Natural killer cell treated with Interleukin-12 subunit alpha and Interleukin-12 subunit beta and Interleukin-15 and Interleukin-18, amount 100 ng/mL, for 72 hours (primary cell): ENCODE measurements around the gene SEC16A. TPM values are rescaled to one million over a fixed set of nuclear protein-coding genes. Genes with fewer than 3 reads are reported as not detected.
A peak's percentile ranks its signal among the peaks of the same experiment; 100 is the strongest.

Experiments used
- ATAC-seq, 2 donors: fragments of 150-1000 bp; cut with Tn5 transposase in 1 of 2; sonication (Bioruptor Pico), chemical (Tn5 transposase) in 1 of 2; 2 replicates each; pipeline ENCODE4 v1.10.0; 2021
- DNase-seq: peaks from one replicate; pipeline ENCODE4 v3.0.0; 2022; ENCODE audit warnings: low spot score
- H3K27ac Mint-ChIP-seq, 2 donors: 1 replicate in 1 of 2; 2 replicates in 1 of 2; pipeline ENCODE4 v1.8.0; 2022; ENCODE audit warnings: mixed read lengths in 2 of 2, mild to moderate bottlenecking in 1 of 2, moderate library complexity in 1 of 2
- H3K27me3 Mint-ChIP-seq, 2 donors: 1 replicate in 1 of 2; 2 replicates in 1 of 2; pipeline ENCODE4 v1.8.0; 2022; ENCODE audit warnings: mixed read lengths in 2 of 2
- H3K36me3 Mint-ChIP-seq: one replicate; pipeline ENCODE4 v1.8.0; 2022; ENCODE audit warnings: mixed read lengths
- H3K4me1 Mint-ChIP-seq, 2 donors: 1 replicate in 1 of 2; 2 replicates in 1 of 2; pipeline ENCODE4 v1.8.0; 2022; ENCODE audit warnings: low read depth in 2 of 2, mixed read lengths in 2 of 2, mild to moderate bottlenecking in 1 of 2
- H3K4me3 Mint-ChIP-seq: one replicate; pipeline ENCODE4 v1.8.0; 2022; ENCODE audit warnings: mixed read lengths
- H3K9me3 Mint-ChIP-seq: 2 replicates; pipeline ENCODE4 v1.8.0; 2022; ENCODE audit warnings: mixed read lengths
- total RNA-seq, 2 donors: library from RNA; stranded (reverse); gene quantifications; one replicate each; pipeline ENCODE4 v1.2.3, GENCODE V29; 2022

The SEC16A gene
- total RNA-seq, 2 donors from 2014 or later: 104 to 121 TPM

DNA sequence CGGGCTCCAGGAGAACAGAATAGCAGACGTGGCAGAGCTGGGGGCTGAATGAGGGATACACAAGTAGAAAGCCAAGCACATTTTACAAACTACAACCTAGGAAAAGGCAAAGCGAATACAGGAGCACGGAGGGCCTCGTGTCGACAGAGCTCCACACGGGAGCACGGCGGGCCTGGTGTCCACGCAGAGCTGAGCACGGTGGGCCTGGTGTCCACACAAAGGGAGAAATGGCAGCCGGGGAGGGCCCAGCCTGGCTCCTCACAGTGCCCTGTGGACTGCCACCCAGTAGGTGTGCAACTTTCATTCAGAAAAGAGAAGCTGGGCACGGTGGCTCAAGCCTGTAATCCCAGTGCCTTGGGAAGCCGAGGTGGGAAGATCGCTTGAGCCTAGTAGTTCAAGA, 39.8 kb downstream of the SEC16A start:
- no peak overlapping the region for H3K27ac Mint-ChIP-seq
- DNase-seq (no peak), ATAC-seq (no peak)
- peaks cover 23% of the 10 kb centered on the region for H3K36me3 Mint-ChIP-seq
- no peak overlapping the region for H3K4me3 Mint-ChIP-seq
- no peaks in the 10 kb centered on the region for H3K9me3 Mint-ChIP-seq
- peaks cover 0 to 4% of the 10 kb centered on the region in 2 donors for H3K4me1 Mint-ChIP-seq
- no peaks in the 10 kb centered on the region for H3K27me3 Mint-ChIP-seq

DNA sequence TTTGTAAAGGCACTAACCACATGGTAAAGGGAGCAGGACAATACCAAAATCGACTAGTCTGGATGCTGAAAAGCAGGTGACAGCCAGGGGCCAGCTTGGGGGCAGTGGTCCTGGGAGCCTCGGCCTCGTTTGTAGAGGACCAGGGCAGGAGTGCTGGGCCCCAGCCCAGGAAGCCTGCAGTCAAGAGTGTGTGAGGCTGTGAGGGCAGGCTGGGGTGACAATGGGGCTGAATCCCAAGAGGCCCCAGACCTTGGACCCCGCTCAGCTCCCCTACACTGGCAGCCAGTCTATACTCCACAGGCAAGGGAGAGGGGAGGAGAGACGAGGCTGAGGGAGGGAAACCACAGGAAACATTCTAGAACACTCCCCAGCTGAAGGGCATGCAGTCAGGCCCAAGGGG, 40.6 kb downstream of the SEC16A start:
- H3K9me3 Mint-ChIP-seq: no peaks in the 10 kb centered on the region
- H3K4me1 Mint-ChIP-seq: peaks cover 3 to 6% of the 10 kb centered on the region in 2 donors
- no peak for DNase-seq
- no peaks in the 10 kb centered on the region for H3K27me3 Mint-ChIP-seq
- H3K27ac Mint-ChIP-seq: no peak overlapping the region
- no peak for ATAC-seq
- H3K4me3 Mint-ChIP-seq: no peak overlapping the region
- peaks cover 18% of the 10 kb centered on the region for H3K36me3 Mint-ChIP-seq

- Mint-ChIP-seq H3K36me3 (peaks cover 16% of the 10 kb centered on the region), H3K27ac (no peak overlapping the region), H3K27me3 (no peaks in the 10 kb centered on the region), H3K4me1 (peaks cover 8 to 11% of the 10 kb centered on the region in 2 donors), H3K4me3 (no peak overlapping the region), H3K9me3 (no peaks in the 10 kb centered on the region)
- DNase-seq (no peak), ATAC-seq (no peak)
Measured at GRCh38 chr9:136441681-136442245, 41.1 kb downstream of the SEC16A start.

GRCh38 chr9:136441191-136441680, 41.6 kb downstream of the SEC16A start:
- Mint-ChIP-seq H3K4me3 (no peak overlapping the region), H3K4me1 (peaks cover 11 to 15% of the 10 kb centered on the region in 2 donors), H3K27ac (no peak overlapping the region)

DNA sequence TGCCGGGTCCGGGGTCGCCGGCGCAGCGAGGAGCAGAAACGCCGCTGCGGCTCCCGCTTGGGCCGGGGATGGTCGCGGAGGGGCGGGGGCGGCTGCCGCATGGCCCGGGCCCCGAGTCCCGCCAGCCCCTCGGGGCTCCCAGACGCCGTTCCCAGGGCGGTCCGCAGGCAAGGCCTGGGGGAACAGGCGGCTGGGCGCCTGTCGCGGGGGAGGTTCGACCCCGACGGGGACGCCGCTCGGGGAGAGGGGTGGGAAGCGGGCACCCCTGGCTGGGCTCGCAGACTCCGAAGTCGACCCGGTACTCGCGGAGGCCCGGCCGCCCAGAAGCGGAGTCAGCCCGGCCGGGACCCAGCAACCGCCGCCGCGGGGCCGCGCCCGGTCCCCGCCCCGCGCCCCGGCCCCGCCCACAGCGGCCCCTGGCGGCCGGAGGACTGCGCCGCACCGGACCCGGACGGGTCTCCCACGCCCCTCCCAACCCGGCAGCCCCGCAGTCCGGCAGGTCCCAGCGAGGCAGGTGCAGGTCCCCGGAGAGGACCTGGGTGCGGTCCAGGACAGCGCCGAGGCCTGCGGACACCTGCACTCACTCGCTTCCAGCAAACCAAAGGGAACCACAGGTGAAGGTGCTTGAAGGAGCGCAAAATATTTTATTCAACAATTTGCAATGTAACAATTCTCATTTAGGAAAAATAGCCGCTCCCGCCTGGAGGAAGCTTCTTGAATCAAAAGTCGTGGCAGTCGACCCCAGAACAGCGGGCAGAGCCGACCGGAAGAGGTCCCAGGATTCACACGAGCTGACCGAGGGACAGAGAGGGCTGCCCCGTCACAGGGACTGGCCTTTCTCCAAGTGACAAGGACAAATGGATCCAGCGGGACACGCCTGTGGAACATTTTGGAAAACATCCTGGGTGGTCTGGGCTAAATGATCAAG, 43.1 kb downstream of the SEC16A start, which contains the start of gene INPP5E:
Gene INPP5E, minus strand, starts transcription at position 365 of the 928 bp plus-strand sequence. CDS start 426 bp downstream, outside the sequence.
- Mint-ChIP-seq H3K27me3 (no peaks in the 10 kb centered on the region), H3K4me1 (peaks cover 11 to 18% of the 10 kb centered on the region in 2 donors), H3K27ac (no peak within 1 kb of the TSS), H3K4me3 (peak within 1 kb of the TSS; percentile 79), H3K9me3 (no peaks in the 10 kb centered on the region), H3K36me3 (peaks cover 12% of the 10 kb centered on the region)
- DNase-seq (peak; percentile 83), ATAC-seq (peak; percentile 91 to 94)

More at GRCh38 chr9:136441191-136441680, 41.6 kb downstream of the SEC16A start:
- DNase-seq (no peak), ATAC-seq (no peak)
- H3K27me3 Mint-ChIP-seq: no peaks in the 10 kb centered on the region
- H3K9me3 Mint-ChIP-seq: no peaks in the 10 kb centered on the region
- peaks cover 12% of the 10 kb centered on the region for H3K36me3 Mint-ChIP-seq

DNA sequence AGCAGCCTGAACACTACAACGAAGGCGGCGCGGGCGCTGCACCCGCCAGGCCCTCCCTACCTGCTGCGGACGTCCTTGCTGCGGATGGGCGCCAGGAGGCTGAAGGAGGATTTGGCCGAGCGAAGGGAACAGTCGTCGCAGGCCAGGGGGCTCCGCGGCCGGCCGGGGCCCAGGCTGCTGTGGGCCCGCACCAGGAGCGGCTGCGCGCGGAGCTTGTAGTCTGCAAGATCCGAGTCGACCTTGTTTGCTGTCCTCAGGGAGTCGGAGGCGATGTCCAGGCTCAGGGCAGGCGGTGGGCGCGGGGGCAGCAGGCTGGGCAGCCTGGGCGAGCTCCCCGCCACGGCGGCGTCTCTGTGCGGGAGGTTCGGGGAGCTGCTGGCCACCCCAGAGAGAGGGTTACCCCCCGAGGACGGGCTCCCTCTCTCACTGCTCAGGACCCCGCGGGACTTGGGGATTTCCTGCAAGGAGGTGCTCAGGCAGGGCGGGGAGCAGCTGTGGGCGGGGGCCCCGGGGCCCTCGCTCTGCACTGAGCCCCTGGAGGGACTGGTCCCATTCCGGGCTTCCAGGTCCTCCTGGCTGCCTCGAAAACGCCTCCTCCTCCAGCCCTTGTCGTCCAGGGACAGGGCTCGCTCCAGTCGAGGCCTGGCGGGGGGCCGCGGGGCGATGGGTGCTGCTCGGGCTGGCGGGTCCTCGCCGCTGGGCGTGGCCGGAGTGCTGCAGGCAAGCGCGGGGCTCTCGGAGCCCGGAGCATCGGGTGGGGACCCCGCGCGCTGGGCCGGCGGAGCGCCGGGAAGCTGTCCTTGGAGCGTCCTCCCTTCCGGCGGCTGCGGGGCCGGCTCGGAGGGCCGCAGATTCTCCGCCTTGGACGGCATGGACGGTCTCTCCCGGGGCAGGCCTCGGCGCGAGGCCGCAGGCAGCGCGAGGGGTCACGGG, 44.0 kb downstream of the SEC16A start:
- peak; percentile 66 to 72 for ATAC-seq
- H3K9me3 Mint-ChIP-seq: no peaks in the 10 kb centered on the region
- no peaks in the 10 kb centered on the region for H3K27me3 Mint-ChIP-seq
- H3K4me1 Mint-ChIP-seq: peaks cover 11 to 18% of the 10 kb centered on the region in 2 donors
- peak overlapping the region; percentile 79 for H3K4me3 Mint-ChIP-seq
- peaks cover 9% of the 10 kb centered on the region for H3K36me3 Mint-ChIP-seq
- no peak for DNase-seq
- no peak overlapping the region for H3K27ac Mint-ChIP-seq

- Mint-ChIP-seq H3K27ac (peak overlapping the region in 1 of 2 donors; percentile 61), H3K36me3 (peaks cover 6% of the 10 kb centered on the region), H3K4me3 (peak overlapping the region; percentile 79), H3K9me3 (no peaks in the 10 kb centered on the region), H3K27me3 (no peaks in the 10 kb centered on the region), H3K4me1 (peaks cover 11 to 18% of the 10 kb centered on the region in 2 donors)
- ATAC-seq: no peak
- DNase-seq: no peak
Measured at GRCh38 chr9:136437839-136438547, 44.8 kb downstream of the SEC16A start.

- H3K27ac Mint-ChIP-seq: no peak overlapping the region
- H3K9me3 Mint-ChIP-seq: no peaks in the 10 kb centered on the region
- peaks cover 11 to 20% of the 10 kb centered on the region in 2 donors for H3K4me1 Mint-ChIP-seq
- no peak for ATAC-seq
- no peaks in the 10 kb centered on the region for H3K27me3 Mint-ChIP-seq
- DNase-seq: no peak
- H3K36me3 Mint-ChIP-seq: peaks cover under 1% of the 10 kb centered on the region
- H3K4me3 Mint-ChIP-seq: peak overlapping the region; percentile 79
Measured at GRCh38 chr9:136437430-136437829, 45.4 kb downstream of the SEC16A start.

GRCh38 chr9:136436055-136436634, 46.7 kb downstream of the SEC16A start:
- Mint-ChIP-seq H3K4me3 (peak overlapping the region; percentile 79), H3K27me3 (no peaks in the 10 kb centered on the region), H3K4me1 (peaks cover 11 to 20% of the 10 kb centered on the region in 2 donors), H3K27ac (no peak overlapping the region), H3K36me3 (no peaks in the 10 kb centered on the region), H3K9me3 (no peaks in the 10 kb centered on the region)
- no peak for DNase-seq
- ATAC-seq: no peak

DNA sequence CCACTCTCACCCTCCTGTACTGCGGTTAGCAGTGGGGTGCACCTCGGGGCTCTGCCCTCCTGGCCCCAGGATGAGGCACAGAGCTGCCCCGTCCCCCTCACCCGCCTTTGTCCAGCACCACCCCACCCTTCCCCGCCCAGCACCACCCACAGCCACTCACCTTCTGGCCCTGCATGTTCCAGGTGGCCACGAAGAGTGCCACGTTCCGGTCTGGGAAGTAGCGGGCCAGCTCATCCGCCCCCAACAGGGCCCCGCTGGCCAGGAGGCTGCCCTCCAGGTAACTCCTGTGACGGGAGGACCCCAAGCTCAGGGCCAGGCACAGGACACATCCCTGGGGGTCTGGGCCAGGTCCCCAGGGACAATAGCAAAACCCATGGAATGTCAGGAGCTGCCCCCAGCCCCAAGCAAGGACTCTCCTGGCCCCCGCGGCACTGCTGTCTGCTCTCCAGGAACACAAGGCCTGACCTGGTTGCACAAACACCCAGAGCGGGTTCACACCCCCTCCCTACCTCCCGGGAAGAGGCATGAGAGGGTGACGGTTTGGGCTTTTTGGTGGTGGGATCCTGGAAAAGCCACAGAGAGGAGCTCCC, 48.2 kb downstream of the SEC16A start:
- no peak for DNase-seq

DNA sequence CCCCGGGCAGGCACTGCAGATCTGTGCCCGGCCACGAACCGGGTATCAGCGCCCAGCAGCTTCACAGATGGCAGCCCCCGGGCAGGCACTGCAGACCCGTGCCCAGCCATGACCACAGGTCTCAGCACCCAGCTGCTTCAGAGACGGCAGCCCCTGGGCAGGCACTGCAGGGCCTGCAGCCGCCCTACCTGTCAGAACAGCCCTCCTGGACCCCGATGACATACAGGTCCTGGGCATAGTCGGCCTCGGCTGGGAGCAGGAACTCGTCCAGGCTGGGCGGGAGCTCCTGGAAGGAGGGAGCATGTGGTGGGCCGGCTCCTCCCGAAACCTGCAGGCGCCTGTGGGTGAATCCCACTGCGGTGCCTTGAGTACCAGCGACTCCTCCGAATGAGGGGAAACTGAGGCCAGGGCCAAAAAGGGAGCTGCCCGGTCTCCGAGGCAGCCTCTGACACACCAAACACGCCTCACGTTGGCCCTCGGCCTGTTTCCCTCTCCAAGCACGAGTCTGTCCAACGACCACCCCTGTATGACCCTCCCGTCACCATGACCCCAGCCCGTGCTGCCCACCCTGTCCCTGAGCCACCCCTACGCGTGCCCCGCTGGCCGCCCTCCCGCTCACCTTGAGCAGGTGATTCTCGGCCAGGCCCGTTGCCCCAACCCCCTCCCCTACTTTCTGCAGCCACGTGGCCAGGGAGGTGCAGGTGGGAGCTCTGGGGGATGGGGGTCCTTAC, 48.8 kb downstream of the SEC16A start:
- no peak for ATAC-seq
- Mint-ChIP-seq H3K36me3 (no peaks in the 10 kb centered on the region), H3K9me3 (no peaks in the 10 kb centered on the region)

More for the DNA sequence above, 48.2 kb downstream of the SEC16A start:
- Mint-ChIP-seq H3K9me3 (no peaks in the 10 kb centered on the region), H3K4me3 (no peak overlapping the region), H3K27ac (no peak overlapping the region), H3K36me3 (no peaks in the 10 kb centered on the region), H3K4me1 (peaks cover 11 to 20% of the 10 kb centered on the region in 2 donors), H3K27me3 (no peaks in the 10 kb centered on the region)
- ATAC-seq: no peak

More for the DNA sequence above, 48.8 kb downstream of the SEC16A start:
- Mint-ChIP-seq H3K4me3 (no peak overlapping the region), H3K27me3 (no peaks in the 10 kb centered on the region), H3K27ac (no peak overlapping the region), H3K4me1 (peaks cover 11 to 20% of the 10 kb centered on the region in 2 donors)
- DNase-seq: no peak
